ENCODE measurements around the gene TTC27.
"Not testable (repeated sequence)": the region's sequence is repeated elsewhere in the genome, so short reads cannot be mapped to it uniquely, and the experiment has no call there.

The TTC27 gene

DNA sequence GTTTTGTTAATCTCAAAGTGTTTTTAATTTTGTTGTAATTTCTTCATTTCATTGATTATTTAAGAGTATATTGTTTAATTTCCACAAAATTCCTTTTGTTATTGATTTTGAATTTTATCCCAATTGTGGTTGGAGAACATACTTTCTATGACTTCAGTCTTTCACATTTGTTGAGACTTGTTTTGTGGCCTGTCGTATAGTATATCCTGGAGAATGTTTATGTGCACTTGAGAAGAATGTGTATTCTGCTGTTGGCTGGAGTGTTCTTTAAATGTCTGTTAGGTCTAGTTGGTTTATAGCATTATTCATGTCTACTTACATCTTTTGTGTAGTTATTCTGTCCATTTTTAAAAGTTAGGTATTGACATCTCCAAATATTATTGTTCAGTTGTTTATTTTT is 120.3 kb downstream of the TTC27 start:
- DNase-seq = no peak
- peaks cover 0 to 6% (median 4%) of the 10 kb centered on the region in 3 donors for H3K36me3 ChIP-seq
- intact Hi-C loops (cut with DNase I; ENCODE audit: low total_unique reads) = no loop called here
- no peaks in the 10 kb centered on the region for H3K9me3 ChIP-seq
- H3K4me1 ChIP-seq = peaks cover 0 to 15% (median 4%) of the 10 kb centered on the region in 4 donors
- H3K27ac ChIP-seq = no peak overlapping the region
- no peaks in the 10 kb centered on the region for H3K27me3 ChIP-seq
- no peak overlapping the region for H3K4me3 ChIP-seq
- TF ChIP-seq, protein P1, sequence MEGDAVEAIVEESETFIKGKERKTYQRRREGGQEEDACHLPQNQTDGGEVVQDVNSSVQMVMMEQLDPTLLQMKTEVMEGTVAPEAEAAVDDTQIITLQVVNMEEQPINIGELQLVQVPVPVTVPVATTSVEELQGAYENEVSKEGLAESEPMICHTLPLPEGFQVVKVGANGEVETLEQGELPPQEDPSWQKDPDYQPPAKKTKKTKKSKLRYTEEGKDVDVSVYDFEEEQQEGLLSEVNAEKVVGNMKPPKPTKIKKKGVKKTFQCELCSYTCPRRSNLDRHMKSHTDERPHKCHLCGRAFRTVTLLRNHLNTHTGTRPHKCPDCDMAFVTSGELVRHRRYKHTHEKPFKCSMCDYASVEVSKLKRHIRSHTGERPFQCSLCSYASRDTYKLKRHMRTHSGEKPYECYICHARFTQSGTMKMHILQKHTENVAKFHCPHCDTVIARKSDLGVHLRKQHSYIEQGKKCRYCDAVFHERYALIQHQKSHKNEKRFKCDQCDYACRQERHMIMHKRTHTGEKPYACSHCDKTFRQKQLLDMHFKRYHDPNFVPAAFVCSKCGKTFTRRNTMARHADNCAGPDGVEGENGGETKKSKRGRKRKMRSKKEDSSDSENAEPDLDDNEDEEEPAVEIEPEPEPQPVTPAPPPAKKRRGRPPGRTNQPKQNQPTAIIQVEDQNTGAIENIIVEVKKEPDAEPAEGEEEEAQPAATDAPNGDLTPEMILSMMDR (IDR thresholded peaks at IDR 0.05) = no peak

DNA sequence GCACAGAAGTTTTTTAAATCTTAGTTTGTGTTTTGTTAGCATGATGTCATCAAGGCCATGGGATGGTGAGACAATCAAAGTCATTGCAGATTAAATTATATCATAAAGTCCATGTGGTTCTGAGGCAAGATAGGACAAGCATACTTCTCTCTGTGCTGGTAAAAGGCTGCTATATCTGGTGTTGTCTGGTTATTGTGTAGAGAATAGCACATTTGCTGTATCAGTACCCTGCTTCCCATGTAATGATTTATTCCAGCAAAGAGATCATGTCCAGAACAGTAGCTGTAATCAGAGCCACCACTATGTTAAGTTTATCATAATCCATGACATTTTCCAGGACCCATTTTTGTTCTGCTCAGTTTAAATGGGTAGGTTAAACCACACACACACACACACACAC is 123.0 kb downstream of the TTC27 start:
- TF ChIP-seq, protein P1 (IDR thresholded peaks at IDR 0.05) = no peak
- Histone ChIP-seq H3K9me3 (no peaks in the 10 kb centered on the region), H3K27ac (no peak overlapping the region), H3K4me3 (no peak overlapping the region), H3K27me3 (no peaks in the 10 kb centered on the region), H3K4me1 (peaks cover 0 to 15% (median 4%) of the 10 kb centered on the region in 4 donors), H3K36me3 (peaks cover 0 to 6% (median 4%) of the 10 kb centered on the region in 3 donors)
- intact Hi-C loops (cut with DNase I; ENCODE audit: low total_unique reads) = no loop called here
- no peak for DNase-seq

DNA sequence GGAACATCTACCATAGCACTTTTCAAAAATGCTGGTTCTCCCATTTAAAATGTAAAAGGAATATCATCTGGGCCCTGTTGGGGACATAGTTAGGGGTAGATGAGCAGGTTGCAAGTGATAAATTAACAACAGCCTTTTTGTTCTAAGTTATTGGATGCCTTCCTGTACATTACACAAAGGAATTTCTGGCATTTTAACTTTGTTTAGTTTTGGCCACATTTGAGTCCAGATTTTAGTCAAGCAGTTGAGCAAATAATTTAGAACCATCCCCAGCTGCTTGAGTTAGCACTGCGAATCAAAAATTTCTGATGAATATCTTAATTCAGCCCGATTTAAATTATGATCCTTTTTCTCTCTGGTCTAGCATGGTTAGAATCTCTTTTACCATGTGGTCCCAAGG is 124.4 kb downstream of the TTC27 start:
- no peak overlapping the region for H3K27ac ChIP-seq
- TF ChIP-seq, protein P1 (IDR thresholded peaks at IDR 0.05) = no peak
- H3K4me1 ChIP-seq = peaks cover 0 to 7% (median 2%) of the 10 kb centered on the region in 4 donors
- peaks cover 0 to 6% (median 0%) of the 10 kb centered on the region in 3 donors for H3K36me3 ChIP-seq
- intact Hi-C loops (cut with DNase I; ENCODE audit: low total_unique reads) = no loop called here
- H3K27me3 ChIP-seq = no peaks in the 10 kb centered on the region
- DNase-seq = no peak
- no peak overlapping the region for H3K4me3 ChIP-seq
- no peaks in the 10 kb centered on the region for H3K9me3 ChIP-seq

DNA sequence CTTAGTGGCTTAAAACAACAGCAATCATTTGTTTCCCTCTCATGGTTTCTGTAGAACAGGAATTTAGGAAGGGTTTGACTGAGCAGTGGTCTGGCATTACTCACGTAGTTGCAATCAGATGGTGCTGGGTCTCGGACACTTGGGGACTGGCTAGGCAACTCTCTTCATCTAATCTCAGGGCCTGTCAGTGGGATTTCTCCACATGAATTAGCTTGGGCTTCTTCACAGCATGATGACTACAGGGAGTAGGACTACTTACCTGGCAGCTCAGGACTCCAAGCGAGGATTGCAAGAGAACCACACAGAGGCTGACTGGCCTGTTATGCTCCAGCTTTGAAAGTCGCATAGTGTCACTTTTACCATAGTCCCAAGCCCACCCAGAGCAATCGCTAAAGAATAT is 125.1 kb downstream of the TTC27 start:
- intact Hi-C loops (cut with DNase I; ENCODE audit: low total_unique reads) = no loop called here
- peaks cover 0 to 7% (median 2%) of the 10 kb centered on the region in 4 donors for H3K4me1 ChIP-seq

DNA sequence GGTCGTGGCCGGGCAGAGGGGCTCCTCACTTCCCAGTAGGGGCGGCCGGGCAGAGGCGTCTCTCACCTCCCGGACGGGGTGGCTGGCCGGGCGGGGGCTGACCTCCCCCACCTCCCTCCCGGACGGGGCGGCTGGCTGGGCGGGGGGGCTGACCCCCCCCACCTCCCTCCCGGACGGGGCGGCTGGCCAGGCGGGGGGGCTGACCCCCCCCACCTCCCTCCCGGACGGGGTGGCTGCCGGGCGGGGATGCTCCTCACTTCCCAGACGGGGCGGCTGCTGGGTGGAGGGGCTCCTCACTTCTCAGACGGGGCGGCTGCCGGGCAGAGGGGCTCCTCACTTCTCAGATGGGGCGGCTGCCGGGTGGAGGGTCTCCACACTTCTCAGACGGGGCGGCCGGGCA is 126.8 kb downstream of the TTC27 start:
- intact Hi-C loops (cut with DNase I; ENCODE audit: low total_unique reads); H3K27ac ChIP-seq; H3K9me3 ChIP-seq; H3K4me1 ChIP-seq; H3K27me3 ChIP-seq; H3K4me3 ChIP-seq; DNase-seq: not testable (repeated sequence)
- H3K36me3 ChIP-seq = peaks cover 0 to 14% (median 12%) of the 10 kb centered on the region in 3 donors

More for the DNA sequence above, 125.1 kb downstream of the TTC27 start:
- Histone ChIP-seq H3K36me3 (peaks cover 0 to 6% (median 4%) of the 10 kb centered on the region in 3 donors), H3K27ac (no peak overlapping the region), H3K4me3 (no peak overlapping the region), H3K9me3 (no peaks in the 10 kb centered on the region), H3K27me3 (no peaks in the 10 kb centered on the region)
- TF ChIP-seq, protein P1 (IDR thresholded peaks at IDR 0.05) = no peak
- no peak for DNase-seq

DNA sequence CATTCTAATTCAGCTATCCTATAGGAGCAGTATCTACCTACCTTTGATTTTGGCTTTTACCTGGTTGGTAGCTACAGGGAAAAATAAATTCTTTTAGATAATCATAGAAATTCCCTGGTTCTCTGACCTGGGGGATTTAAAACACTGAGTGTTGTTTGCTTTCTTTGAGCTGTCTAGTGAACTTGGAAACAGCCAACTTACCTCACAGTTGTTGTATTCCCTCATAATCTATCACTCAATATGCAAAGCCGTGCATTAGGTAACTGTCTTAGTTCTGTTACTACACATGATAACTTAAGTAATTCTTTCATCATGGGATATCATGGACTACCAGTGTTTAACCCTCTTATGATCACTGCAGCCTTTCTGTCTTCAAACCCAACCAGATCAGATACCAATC is 127.8 kb downstream of the TTC27 start:
- no peak for DNase-seq
- intact Hi-C loops (cut with DNase I; ENCODE audit: low total_unique reads) = no loop called here
- Histone ChIP-seq H3K4me3 (no peak overlapping the region), H3K27me3 (no peaks in the 10 kb centered on the region), H3K36me3 (peaks cover 0 to 22% (median 17%) of the 10 kb centered on the region in 3 donors), H3K4me1 (peaks cover 0 to 7% (median 2%) of the 10 kb centered on the region in 4 donors), H3K9me3 (no peaks in the 10 kb centered on the region), H3K27ac (no peak overlapping the region)
- TF ChIP-seq, protein P1 (IDR thresholded peaks at IDR 0.05) = no peak

Measured in tibial artery (tissue), 4 donors.